Suprapubic skin (tissue), 4 donors: ENCODE data around the gene CAVIN4. TPM values are rescaled to one million over a fixed set of nuclear protein-coding genes. Genes with fewer than 3 reads are reported as not detected.

Source experiments
- DNase-seq, 2 donors: peaks; one replicate each; pipeline ENCODE4 v3.0.0-alpha.2; 2019; ENCODE audit warnings: low spot score in 2 of 2
- H3K27ac ChIP-seq: fragments of 200-600 bp; sonication (generic); one replicate; pipeline ENCODE4 v1.5.1; 2019
- H3K27me3 ChIP-seq: fragments of 200-600 bp; sonication (generic); one replicate; pipeline ENCODE4 v1.5.1; 2019
- H3K36me3 ChIP-seq: fragments of 200-600 bp; sonication (generic); one replicate; pipeline ENCODE4 v1.5.1; 2019
- H3K4me1 ChIP-seq: fragments of 200-600 bp; sonication (generic); one replicate; pipeline ENCODE4 v1.5.1; 2019
- H3K4me3 ChIP-seq: fragments of 200-600 bp; sonication (generic); one replicate; pipeline ENCODE4 v1.5.1; 2019; ENCODE audit warnings: mild to moderate bottlenecking
- H3K9me3 ChIP-seq: fragments of 200-600 bp; sonication (generic); one replicate; pipeline ENCODE4 v1.5.1; 2019
- CTCF ChIP-seq, 2 donors: fragments of 200-600 bp in 1 of 2; fragments of 450-650 bp in 1 of 2; sonication (generic) in 1 of 2; IDR thresholded peaks; one replicate each; pipeline ENCODE4 v1.5.1; 2016 to 2019; ENCODE audit warnings: antibody characterized with exemption in 2 of 2, mild to moderate bottlenecking in 1 of 2, moderate library complexity in 1 of 2
- EP300 ChIP-seq: sonication (generic); formaldehyde crosslinking; IDR thresholded peaks from one replicate; pipeline ENCODE4 v1.6.1; 2017; ENCODE audit warnings: antibody characterized with exemption
- POLR2A ChIP-seq, 2 donors: fragments of 450-650 bp; IDR thresholded peaks; one replicate each; pipeline ENCODE4 v1.6.1; 2017; ENCODE audit warnings: antibody characterized with exemption in 2 of 2, mild to moderate bottlenecking in 2 of 2, moderate library complexity in 2 of 2
- POLR2AphosphoS5 ChIP-seq, 3 donors: sonication (generic); formaldehyde crosslinking; IDR thresholded peaks; one replicate each; pipeline ENCODE4 v1.6.1; 2017; ENCODE audit warnings: antibody characterized with exemption in 3 of 3
- WGBS: methylation state at CpG from one replicate; pipeline ENCODE4 v1.1.5; 2018; 5-methylcytosine and 5-hydroxymethylcytosine counted together
- total RNA-seq, 4 donors: library from RNA; depleted of rRNA; stranded (reverse); fragments of >200 nt; gene quantifications; one replicate each; pipeline ENCODE4 v1.1.0, GENCODE V29; 2016

Gene CAVIN4
- total RNA-seq, 4 donors from 2014 or later, result 0.16 TPM; not detected in 3

- Histone ChIP-seq H3K9me3 (no peaks in the 10 kb centered on the region), H3K36me3 (no peaks in the 10 kb centered on the region), H3K27me3 (no peaks in the 10 kb centered on the region), H3K27ac (no peak overlapping the region), H3K4me3 (no peak overlapping the region), H3K4me1 (no peaks in the 10 kb centered on the region)
- TF ChIP-seq EP300 (no peak), CTCF (IDR thresholded peaks at IDR 0.05) (no peak), POLR2A (IDR thresholded peaks at IDR 0.05) (no peak), POLR2AphosphoS5 (IDR thresholded peaks at IDR 0.05) (no peak)
- no peak for DNase-seq
- 64% methylated on average over 5 of the region's 5 CpGs for WGBS
These were observed 41.3 kb downstream of the CAVIN4 start for GRCh38 chr9:100619194-100619593.

DNA sequence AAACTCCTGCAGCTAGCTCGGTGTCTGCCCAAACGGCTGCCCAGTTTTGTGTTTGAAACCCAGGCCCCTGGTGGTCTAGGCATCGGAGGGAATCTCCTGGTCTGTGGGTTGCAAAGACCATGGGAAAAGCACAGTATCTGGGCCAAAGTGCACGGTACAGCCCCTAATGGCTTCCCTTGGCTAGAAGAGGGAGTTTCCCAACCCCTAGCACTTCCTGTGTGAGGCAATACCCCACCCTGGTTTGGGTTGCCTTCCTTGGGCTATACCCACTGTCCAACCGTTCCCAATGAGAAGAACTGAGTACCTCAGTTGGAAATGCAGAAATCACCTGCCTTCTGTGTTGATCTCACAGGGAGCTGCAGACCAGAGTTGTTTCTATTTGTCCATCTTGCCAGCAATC is 41.8 kb downstream of the CAVIN4 start:
- DNase-seq, result no peak
- Histone ChIP-seq H3K4me3 (no peak overlapping the region), H3K27me3 (no peaks in the 10 kb centered on the region), H3K9me3 (no peaks in the 10 kb centered on the region), H3K4me1 (no peaks in the 10 kb centered on the region), H3K27ac (no peak overlapping the region), H3K36me3 (no peaks in the 10 kb centered on the region)
- WGBS, result 40% methylated on average over 2 of the region's 5 CpGs
- TF ChIP-seq POLR2AphosphoS5 (IDR thresholded peaks at IDR 0.05), result no peak
- TF ChIP-seq CTCF (IDR thresholded peaks at IDR 0.05), result no peak
- TF ChIP-seq POLR2A (IDR thresholded peaks at IDR 0.05), result no peak
- no peak for TF ChIP-seq EP300

- H3K9me3 ChIP-seq, result no peaks in the 10 kb centered on the region
- WGBS, result 76% methylated on average over 1 of the region's 1 CpG
- TF ChIP-seq CTCF (IDR thresholded peaks at IDR 0.05), result no peak
- TF ChIP-seq EP300, result no peak
- TF ChIP-seq POLR2A (IDR thresholded peaks at IDR 0.05), result no peak
- TF ChIP-seq POLR2AphosphoS5 (IDR thresholded peaks at IDR 0.05), result no peak
- H3K4me3 ChIP-seq, result no peak overlapping the region
- H3K27me3 ChIP-seq, result no peaks in the 10 kb centered on the region
- H3K36me3 ChIP-seq, result no peaks in the 10 kb centered on the region
- DNase-seq, result no peak
- no peak overlapping the region for H3K27ac ChIP-seq
- H3K4me1 ChIP-seq, result no peaks in the 10 kb centered on the region
These were observed 46.1 kb downstream of the CAVIN4 start for GRCh38 chr9:100623969-100624368.

DNA sequence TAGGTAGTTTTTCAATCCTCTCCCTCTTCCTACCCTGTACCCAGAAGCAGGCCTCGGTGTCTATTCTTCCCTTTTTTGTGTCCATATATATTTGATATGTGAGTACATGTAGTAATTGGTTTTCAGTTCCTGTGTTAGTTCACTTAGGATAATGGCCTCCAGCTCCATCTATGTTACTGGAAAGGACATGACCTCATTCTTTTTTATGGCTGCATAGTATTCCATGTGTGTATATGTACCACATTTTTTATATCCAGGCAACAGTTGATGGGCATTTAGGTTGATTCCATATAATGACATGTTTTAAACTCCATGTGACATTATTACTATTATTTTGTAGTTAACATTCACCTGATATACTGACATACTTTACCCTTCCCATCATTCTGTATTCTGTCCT is 49.1 kb downstream of the CAVIN4 start:
- no peak overlapping the region for H3K4me3 ChIP-seq
- TF ChIP-seq EP300 (no peak), POLR2AphosphoS5 (IDR thresholded peaks at IDR 0.05) (no peak), POLR2A (IDR thresholded peaks at IDR 0.05) (no peak), CTCF (IDR thresholded peaks at IDR 0.05) (no peak)
- no peaks in the 10 kb centered on the region for H3K27me3 ChIP-seq
- DNase-seq, result no peak
- no peaks in the 10 kb centered on the region for H3K9me3 ChIP-seq
- H3K36me3 ChIP-seq, result no peaks in the 10 kb centered on the region
- no peaks in the 10 kb centered on the region for H3K4me1 ChIP-seq
- H3K27ac ChIP-seq, result no peak overlapping the region
- 97% methylated on average over 1 of the region's 1 CpG for WGBS

- no peak for TF ChIP-seq CTCF (IDR thresholded peaks at IDR 0.05)
- 68% methylated on average over 4 of the region's 6 CpGs for WGBS
These were observed 59.9 kb downstream of the CAVIN4 start for GRCh38 chr9:100637787-100638186.

More at GRCh38 chr9:100637787-100638186, 59.9 kb downstream of the CAVIN4 start:
- Histone ChIP-seq H3K27ac (no peak overlapping the region), H3K27me3 (no peaks in the 10 kb centered on the region), H3K4me1 (no peaks in the 10 kb centered on the region), H3K9me3 (no peaks in the 10 kb centered on the region), H3K36me3 (no peaks in the 10 kb centered on the region), H3K4me3 (no peak overlapping the region)
- DNase-seq, result no peak

Other genes starting within 250 kb of the CAVIN4 start
- 10 to 100 TPM; 17.1 to 33.6 (median 22.9) TPM for gene TEX10, start 225.1 kb upstream of the CAVIN4 start, total RNA-seq
- 10 to 100 TPM; 10.0 to 14.5 (median 12.2) TPM for gene MSANTD3, start 150.9 kb upstream of the CAVIN4 start, total RNA-seq
- under 1 TPM in 2 of 4 donors, not detected in 2; 0.32 to 0.49 TPM for gene TMEFF1, start 104.9 kb upstream of the CAVIN4 start, total RNA-seq